Panc1 (cell line): ENCODE measurements around the gene RTCA. TPM values are rescaled to one million over a fixed set of nuclear protein-coding genes. Genes with fewer than 3 reads are reported as not detected.
"Not testable (repeated sequence)": the region's sequence is repeated elsewhere in the genome, so short reads cannot be mapped to it uniquely, and the experiment has no call there.

Experiments
- ATAC-seq: fragments of 200-7000 bp; cut with Tn5 transposase; 2 replicates; pipeline ENCODE4 v1.9.1; 2020; ENCODE audit warnings: mild to moderate bottlenecking, moderate library complexity
- BruUV-seq: library from RNA; stranded (reverse); fragments of 400-500 nt; replicated peaks from 2 replicates; lab custom pipeline; 2021; lab: Mats Ljungman, UMichigan
- CTCF ChIA-PET: fragments of 300-600 bp; sonication (Branson Sonifier 250); formaldehyde crosslinking; loops from one replicate; lab custom pipeline; 2022; ENCODE audit warnings: antibody characterized with exemption; lab: Charles Lee
- POLR2A ChIA-PET: fragments of 300-600 bp; sonication (Branson Sonifier 250); formaldehyde crosslinking; loops from one replicate; lab custom pipeline; 2022; ENCODE audit warnings: antibody characterized with exemption; lab: Charles Lee
- DNase-seq: peaks from one replicate; pipeline ENCODE4 v3.0.0-alpha.2; 2010; ENCODE audit warnings: low read depth, low spot score
- H3K27ac ChIP-seq: 2 replicates; pipeline ENCODE4 v1.5.1; 2011; ENCODE audit warnings: mild to moderate bottlenecking, low read length, inconsistent platforms
- H3K27me3 ChIP-seq: fragments of 200-500 bp; sonication (Bioruptor generic); 2 replicates; pipeline ENCODE4 v1.6.0; 2014; ENCODE audit warnings: low read length, inconsistent platforms; ENCODE audit not compliant: control insufficient read depth, insufficient read depth
- H3K36me3 ChIP-seq: fragments of 200-500 bp; sonication (Bioruptor generic); 2 replicates; pipeline ENCODE4 v1.5.1; 2014; ENCODE audit warnings: inconsistent platforms, mild to moderate bottlenecking, low read length, moderate library complexity; ENCODE audit not compliant: control insufficient read depth, insufficient read depth
- H3K4me1 ChIP-seq: 2 replicates; pipeline ENCODE4 v1.5.1; 2011; ENCODE audit warnings: inconsistent platforms, mild to moderate bottlenecking, low read length, moderate library complexity; ENCODE audit not compliant: control insufficient read depth, insufficient read depth
- H3K4me3 ChIP-seq, 2 experiments: 2 replicates each; pipeline ENCODE4 v1.5.1; 2011 to 2012; ENCODE audit warnings: low read depth in 2 of 2, low read length in 2 of 2, mild to moderate bottlenecking in 2 of 2, inconsistent platforms in 1 of 2, moderate library complexity in 1 of 2
- H3K9me3 ChIP-seq: fragments of 200-500 bp; sonication (Bioruptor generic); 2 replicates; pipeline ENCODE4 v1.5.1; 2014; ENCODE audit warnings: low read depth, mild to moderate bottlenecking, inconsistent platforms, low read length, moderate library complexity; ENCODE audit not compliant: control insufficient read depth, insufficient read depth
- CTCF ChIP-seq: fragments of 450-650 bp; IDR thresholded peaks from 2 replicates; pipeline ENCODE4 v1.5.1; 2017; ENCODE audit warnings: mild to moderate bottlenecking
- POLR2AphosphoS5 ChIP-seq: IDR thresholded peaks from 2 replicates; pipeline ENCODE4 v1.6.1; 2012; ENCODE audit warnings: mild to moderate bottlenecking, low read depth, low read length, moderate library complexity
- REST ChIP-seq, 2 experiments: IDR thresholded peaks; 2 replicates each; pipeline ENCODE4 v1.6.1; 2011 to 2012; ENCODE audit warnings: low read depth in 2 of 2, control low read depth in 1 of 2, low read length in 1 of 2, mild to moderate bottlenecking in 1 of 2, moderate library complexity in 1 of 2; ENCODE audit not compliant: insufficient read depth in 1 of 2
- SIN3A ChIP-seq: IDR thresholded peaks from 2 replicates; pipeline ENCODE4 v1.6.1; 2012; ENCODE audit warnings: low read depth, mild to moderate bottlenecking, low read length, moderate library complexity, borderline replicate concordance; ENCODE audit not compliant: insufficient read depth
- TCF7L2 ChIP-seq: IDR thresholded peaks from 2 replicates; pipeline ENCODE4 v1.6.1; 2011; ENCODE audit warnings: mild to moderate bottlenecking, low read depth, low read length, inconsistent platforms
- in situ Hi-C: cut with HindIII; loops from 2 replicates; pipeline ENCODE4 v1.10.0; 2016; ENCODE audit warnings: low sequenced_read_pairs, low pct_unique_long_range_greater_than_20kb
- intact Hi-C: fragments of 100-400 bp; cut with micrococcal nuclease; formaldehyde crosslinking; loops from one replicate; pipeline ENCODE4 v1.10.0; 2022; ENCODE audit not compliant: unreplicated experiment
- total RNA-seq: library from RNA; stranded (reverse); gene quantifications from one replicate; pipeline ENCODE4 v1.2.1, GENCODE V29; 2021; ENCODE audit not compliant: unreplicated experiment

Gene RTCA
- total RNA-seq, 1 experiment from 2014 or later: 33.1 TPM

- CTCF ChIA-PET: no interaction called here
- in situ Hi-C loops: no loop called here
These were observed 62.1 kb downstream of the RTCA start for GRCh38 chr1:100328133-100328532.

GRCh38 chr1:100331146-100331545, 65.1 kb downstream of the RTCA start:
- intact Hi-C loops, BruUV-seq, H3K27me3 ChIP-seq, DNase-seq, H3K4me3 ChIP-seq, H3K4me1 ChIP-seq, POLR2A ChIA-PET, ATAC-seq, H3K9me3 ChIP-seq, H3K27ac ChIP-seq, H3K36me3 ChIP-seq, in situ Hi-C loops, CTCF ChIA-PET: not testable (repeated sequence)

More at GRCh38 chr1:100328133-100328532, 62.1 kb downstream of the RTCA start:
- TF ChIP-seq TCF7L2 (no peak), POLR2AphosphoS5 (no peak), SIN3A (no peak), REST (IDR thresholded peaks at IDR 0.05; ENCODE audit: insufficient read depth in 1 of 2, low read depth in 2 of 2, low read length in 1 of 2) (no peak), CTCF (no peak)
- POLR2A ChIA-PET: no interaction called here
- BruUV-seq: no TSS peak
- DNase-seq (no peak), ATAC-seq (no peak)
- intact Hi-C loops: no loop called here
- no peaks in the 10 kb centered on the region for H3K9me3 ChIP-seq
- H3K4me3 ChIP-seq: no peak overlapping the region
- no peaks in the 10 kb centered on the region for H3K4me1 ChIP-seq
- no peak overlapping the region for H3K27ac ChIP-seq
- no peaks in the 10 kb centered on the region for H3K36me3 ChIP-seq
- H3K27me3 ChIP-seq: no peaks in the 10 kb centered on the region

DNA sequence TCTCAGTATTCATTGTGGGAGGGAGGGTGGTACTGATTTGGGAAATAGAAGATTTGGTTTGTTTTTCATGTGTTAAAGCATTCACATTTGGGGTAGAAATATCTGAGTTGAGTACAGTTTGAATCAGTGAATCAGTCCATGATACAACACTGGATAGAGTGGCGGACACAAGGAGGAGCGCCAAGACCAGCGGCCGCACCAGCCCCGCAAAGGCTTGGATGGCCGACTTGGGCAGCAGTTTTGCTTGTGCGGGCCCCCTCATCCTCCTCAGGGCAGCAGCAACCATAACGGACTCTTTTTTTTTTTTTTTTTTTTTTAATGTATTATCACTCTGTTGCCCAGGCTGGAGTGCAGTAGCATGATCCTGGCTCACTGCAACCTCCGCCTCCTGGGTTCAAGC, 66.3 kb downstream of the RTCA start:
- Histone ChIP-seq H3K27ac (no peak overlapping the region), H3K9me3 (no peaks in the 10 kb centered on the region), H3K4me1 (no peaks in the 10 kb centered on the region), H3K36me3 (no peaks in the 10 kb centered on the region), H3K4me3 (no peak overlapping the region), H3K27me3 (no peaks in the 10 kb centered on the region)
- BruUV-seq: no TSS peak
- DNase-seq (no peak), ATAC-seq (no peak)
- POLR2A ChIA-PET: no interaction called here
- intact Hi-C loops (no loop called here), in situ Hi-C loops (no loop called here)
- CTCF ChIA-PET: no interaction called here
- TF ChIP-seq TCF7L2 (no peak), SIN3A (no peak), REST (IDR thresholded peaks at IDR 0.05; ENCODE audit: insufficient read depth in 1 of 2, low read depth in 2 of 2, low read length in 1 of 2) (no peak), CTCF (no peak), POLR2AphosphoS5 (no peak)
